B cell (primary cell): ENCODE results near the gene GNG7. TPM values are rescaled to one million over a fixed set of nuclear protein-coding genes. Genes with fewer than 3 reads are reported as not detected.

Source experiments
- ATAC-seq: fragments of 200-7000 bp; cut with Tn5 transposase; one replicate; pipeline ENCODE4 v1.10.0; 2021; ENCODE audit warnings: low read depth, mild to moderate bottlenecking, moderate number of reproducible peaks, moderate library complexity
- CTCF ChIA-PET: fragments of 350-600 bp; sonication (Branson Sonifier 250); formaldehyde crosslinking; loops from one replicate; lab custom pipeline; 2021; ENCODE audit warnings: antibody characterized with exemption, inconsistent platforms; lab: Charles Lee
- POLR2A ChIA-PET: fragments of 350-600 bp; sonication (Branson Sonifier 250); formaldehyde crosslinking; loops from one replicate; lab custom pipeline; 2021; ENCODE audit warnings: antibody characterized with exemption; lab: Charles Lee
- DNase-seq: peaks from one replicate; pipeline ENCODE4 v3.0.0; 2013
- H2AFZ ChIP-seq: 2 replicates; pipeline ENCODE4 v1.6.1; 2012; ENCODE audit warnings: mild to moderate bottlenecking, low read depth, low read length; ENCODE audit not compliant: insufficient read depth, poor library complexity, severe bottlenecking
- H3K27ac ChIP-seq, 2 donors: 1 replicate in 1 of 2; 2 replicates in 1 of 2; pipeline ENCODE4 v1.5.1; 2012 to 2013; ENCODE audit warnings: low read length in 2 of 2, mild to moderate bottlenecking in 2 of 2, moderate library complexity in 1 of 2
- H3K27me3 ChIP-seq, 4 experiments: fragments of 200-600 bp in 1 of 4; sonication (generic) in 1 of 4; replicated peaks in 1 of 4; 1 replicate in 2 of 4; 2 replicates in 2 of 4; pipeline versions ENCODE4 v1.6.1 to v1.7.0; 2013 to 2016; ENCODE audit warnings: low read length in 3 of 4, mild to moderate bottlenecking in 2 of 4, mixed read lengths in 1 of 4, moderate library complexity in 1 of 4; ENCODE audit not compliant: insufficient read depth in 4 of 4, control insufficient read depth in 3 of 4; ENCODE audit errors: control extremely low read depth in 1 of 4
- H3K36me3 ChIP-seq, 2 experiments: replicated peaks in 1 of 2; 1 replicate in 1 of 2; 2 replicates in 1 of 2; pipeline versions ENCODE4 v1.6.1 to v1.7.1; 2013; ENCODE audit warnings: low read length in 1 of 2; ENCODE audit not compliant: insufficient read depth in 2 of 2, control insufficient read depth in 1 of 2; ENCODE audit errors: control extremely low read depth in 1 of 2, extremely low read depth in 1 of 2
- H3K4me1 ChIP-seq, 2 donors: fragments of 200-600 bp in 1 of 2; sonication (generic) in 1 of 2; 1 replicate in 1 of 2; 2 replicates in 1 of 2; pipeline versions ENCODE4 v1.5.1 to v1.6.1; 2013 to 2017; ENCODE audit warnings: low read length in 2 of 2; ENCODE audit not compliant: control insufficient read depth in 2 of 2, insufficient read depth in 2 of 2
- H3K4me2 ChIP-seq: replicated peaks from 2 replicates; pipeline ENCODE3; 2012; ENCODE audit warnings: mild to moderate bottlenecking, low read depth, low read length; ENCODE audit not compliant: poor library complexity, severe bottlenecking
- H3K4me3 ChIP-seq, 5 experiments: fragments of 200-600 bp in 1 of 5; sonication (generic) in 1 of 5; 1 replicate in 3 of 5; 2 replicates in 2 of 5; pipeline versions ENCODE4 v1.5.1 to v1.7.0; 2011 to 2016; ENCODE audit warnings: low read length in 4 of 5, mild to moderate bottlenecking in 4 of 5, low read depth in 2 of 5, control low read depth in 1 of 5, moderate library complexity in 1 of 5; ENCODE audit not compliant: insufficient read depth in 1 of 5; ENCODE audit errors: control extremely low read depth in 1 of 5, extremely low read depth in 1 of 5
- H3K79me2 ChIP-seq: fragments of 200-600 bp; sonication (generic); one replicate; pipeline ENCODE4 v1.6.0; 2016; ENCODE audit warnings: low read length; ENCODE audit not compliant: control insufficient read depth, insufficient read depth
- H3K9ac ChIP-seq: fragments of 200-600 bp; sonication (generic); 2 replicates; pipeline ENCODE4 v1.6.1; 2017; ENCODE audit warnings: mild to moderate bottlenecking, low read length, moderate library complexity
- H3K9me3 ChIP-seq, 3 donors: one replicate each; pipeline versions ENCODE4 v1.6.1 to v1.7.1; 2013; ENCODE audit warnings: low read length in 2 of 3; ENCODE audit not compliant: control insufficient read depth in 2 of 3, insufficient read depth in 1 of 3; ENCODE audit errors: control extremely low read depth in 1 of 3
- H4K20me1 ChIP-seq: 2 replicates; pipeline ENCODE4 v1.6.0; 2012; ENCODE audit warnings: mild to moderate bottlenecking, low read length; ENCODE audit not compliant: insufficient read depth, control insufficient read depth, poor library complexity, severe bottlenecking
- H3K27ac Mint-ChIP-seq: one replicate; pipeline ENCODE4 v1.8.0; 2021; ENCODE audit warnings: mixed read lengths
- H3K27me3 Mint-ChIP-seq: one replicate; pipeline ENCODE4 v1.8.0; 2021; ENCODE audit warnings: mixed read lengths
- H3K4me1 Mint-ChIP-seq: one replicate; pipeline ENCODE4 v1.8.0; 2021; ENCODE audit warnings: mixed read lengths
- H3K4me3 Mint-ChIP-seq: one replicate; pipeline ENCODE4 v1.8.0; 2021; ENCODE audit warnings: mixed read lengths
- H3K9me3 Mint-ChIP-seq: one replicate; pipeline ENCODE4 v1.8.0; 2022; ENCODE audit warnings: mixed read lengths; ENCODE audit not compliant: insufficient read depth
- EZH2 ChIP-seq: IDR thresholded peaks from 2 replicates; pipeline ENCODE4 v1.6.1; 2012; ENCODE audit warnings: borderline replicate concordance, low read depth, mild to moderate bottlenecking, moderate library complexity, low read length; ENCODE audit not compliant: insufficient read depth, poor library complexity, severe bottlenecking
- WGBS: methylation state at CpG from one replicate; pipeline ENCODE4 v1.1.5; 2013; ENCODE audit warnings: missing lambda C conversion rate; ENCODE audit not compliant: insufficient coverage; 5-methylcytosine and 5-hydroxymethylcytosine counted together
- intact Hi-C: fragments of 100-400 bp; cut with micrococcal nuclease; formaldehyde crosslinking; loops from one replicate; pipeline ENCODE4 v1.10.0; 2022
- polyA plus RNA-seq: library from polyadenylated mRNA; depleted of rRNA; stranded (reverse); fragments of >200 nt; gene quantifications from 2 replicates; pipeline ENCODE4 v1.2.3, GENCODE V29; 2012
- total RNA-seq, 2 donors: library from RNA; stranded (reverse); fragments of 120-200 nt in 1 of 2; gene quantifications; 1 replicate in 1 of 2; 2 replicates in 1 of 2; pipeline versions ENCODE4 v1.2.3 to v1.2.4, GENCODE V29; 2013 to 2022
- TF ChIP-seq, protein P1 (sequence below): fragments of 200-600 bp; IDR thresholded peaks from one replicate; pipeline ENCODE4 v1.8.0; 2022; ENCODE audit warnings: antibody characterized with exemption, mild to moderate bottlenecking

The GNG7 gene
- total and polyA plus RNA-seq, 2 donors (not counting 1 experiment from before 2014, with no cell fraction given) = 76.3 to 153 TPM

- no peak for ATAC-seq
- H3K4me1 ChIP-seq = peaks cover 87 to 98% of the 10 kb centered on the region in 2 donors
- POLR2A ChIA-PET = interaction anchor here (0.6 to 2.9 kb wide), 5 partner anchors 9 to 155 kb away, joined by 3 to 14 read pairs (median 6); partner anchors contain the start of gene GADD45B
Measured at GRCh38 chr19:2631213-2631821, 71.2 kb downstream of the GNG7 start.

More at GRCh38 chr19:2631213-2631821, 71.2 kb downstream of the GNG7 start:
- H4K20me1 ChIP-seq = peaks cover 65% of the 10 kb centered on the region
- H2AFZ ChIP-seq = no peak overlapping the region
- peak; percentile 69 for DNase-seq
- H3K4me3 Mint-ChIP-seq = peak overlapping the region; percentile 56
- TF ChIP-seq EZH2 = no peak
- TF ChIP-seq, protein P1, sequence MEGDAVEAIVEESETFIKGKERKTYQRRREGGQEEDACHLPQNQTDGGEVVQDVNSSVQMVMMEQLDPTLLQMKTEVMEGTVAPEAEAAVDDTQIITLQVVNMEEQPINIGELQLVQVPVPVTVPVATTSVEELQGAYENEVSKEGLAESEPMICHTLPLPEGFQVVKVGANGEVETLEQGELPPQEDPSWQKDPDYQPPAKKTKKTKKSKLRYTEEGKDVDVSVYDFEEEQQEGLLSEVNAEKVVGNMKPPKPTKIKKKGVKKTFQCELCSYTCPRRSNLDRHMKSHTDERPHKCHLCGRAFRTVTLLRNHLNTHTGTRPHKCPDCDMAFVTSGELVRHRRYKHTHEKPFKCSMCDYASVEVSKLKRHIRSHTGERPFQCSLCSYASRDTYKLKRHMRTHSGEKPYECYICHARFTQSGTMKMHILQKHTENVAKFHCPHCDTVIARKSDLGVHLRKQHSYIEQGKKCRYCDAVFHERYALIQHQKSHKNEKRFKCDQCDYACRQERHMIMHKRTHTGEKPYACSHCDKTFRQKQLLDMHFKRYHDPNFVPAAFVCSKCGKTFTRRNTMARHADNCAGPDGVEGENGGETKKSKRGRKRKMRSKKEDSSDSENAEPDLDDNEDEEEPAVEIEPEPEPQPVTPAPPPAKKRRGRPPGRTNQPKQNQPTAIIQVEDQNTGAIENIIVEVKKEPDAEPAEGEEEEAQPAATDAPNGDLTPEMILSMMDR = no peak
- no peaks in the 10 kb centered on the region for H3K9me3 Mint-ChIP-seq
- H3K9ac ChIP-seq = no peak overlapping the region
- peaks cover 99% of the 10 kb centered on the region for H3K79me2 ChIP-seq
- CTCF ChIA-PET = interaction anchor here (0.9 to 25.1 kb wide), 3 partner anchors 15 to 154 kb away, joined by 3 to 593 read pairs (median 12); no protein-coding TSS in a partner anchor
- intact Hi-C loops = no loop called here
- peaks cover 95% of the 10 kb centered on the region for H3K4me1 Mint-ChIP-seq
- 100% methylated on average over 1 of the region's 4 CpGs for WGBS
- H3K27me3 Mint-ChIP-seq = no peaks in the 10 kb centered on the region
- peak overlapping the region; percentile 39 for H3K4me2 ChIP-seq
- H3K9me3 ChIP-seq = peaks cover 0 to 32% (median 18%) of the 10 kb centered on the region in 3 donors
- H3K27ac Mint-ChIP-seq = peak overlapping the region; percentile 87
- H3K4me3 ChIP-seq = peak overlapping the region in 1 of 5 experiments; percentile 8
- peaks cover 0 to 16% of the 10 kb centered on the region in 2 experiments for H3K36me3 ChIP-seq
- peak overlapping the region; percentile 96 to 97 for H3K27ac ChIP-seq
- no peaks in the 10 kb centered on the region for H3K27me3 ChIP-seq
